GM23338 (cell line): ENCODE results near the gene ART1. TPM values are rescaled to one million over a fixed set of nuclear protein-coding genes. Genes with fewer than 3 reads are reported as not detected.

Experiments used
- ATAC-seq: fragments of 200-7000 bp; cut with Tn5 transposase; 3 replicates; pipeline ENCODE4 v1.9.1; 2020
- DNase-seq: peaks from one replicate; pipeline ENCODE4 v3.0.0-alpha.2; 2015; ENCODE audit warnings: low spot score
- H2AFZ ChIP-seq: fragments of 200-600 bp; sonication (generic); 2 replicates; pipeline ENCODE4 v1.8.0; 2016; ENCODE audit warnings: antibody characterized with exemption, mild to moderate bottlenecking, moderate library complexity
- H3F3A ChIP-seq: fragments of 200-600 bp; sonication (generic); replicated peaks from 2 replicates; pipeline ENCODE4 v1.8.0; 2017; ENCODE audit warnings: antibody characterized with exemption, mixed run types, low read depth
- H3K27ac ChIP-seq: fragments of 200-600 bp; sonication (generic); 2 replicates; pipeline ENCODE4 v1.6.1; 2016; ENCODE audit warnings: low read depth
- H3K27me3 ChIP-seq: fragments of 200-600 bp; sonication (generic); 2 replicates; pipeline ENCODE4 v1.8.0; 2016; ENCODE audit warnings: mild to moderate bottlenecking, mixed run types, moderate library complexity; ENCODE audit not compliant: insufficient read depth
- H3K36me3 ChIP-seq: fragments of 200-600 bp; sonication (generic); 2 replicates; pipeline ENCODE4 v1.8.0; 2016; ENCODE audit warnings: mild to moderate bottlenecking; ENCODE audit not compliant: insufficient read depth
- H3K4me1 ChIP-seq: fragments of 200-600 bp; sonication (generic); 2 replicates; pipeline ENCODE4 v1.8.0; 2016; ENCODE audit warnings: mild to moderate bottlenecking, moderate library complexity; ENCODE audit not compliant: insufficient read depth
- H3K4me2 ChIP-seq: fragments of 200-600 bp; sonication (generic); 2 replicates; pipeline ENCODE4 v1.7.1; 2017; ENCODE audit warnings: mixed run types
- H3K4me3 ChIP-seq: fragments of 200-600 bp; sonication (generic); 2 replicates; pipeline ENCODE4 v1.6.1; 2016; ENCODE audit warnings: mixed run types
- H3K79me2 ChIP-seq: fragments of 200-600 bp; sonication (generic); replicated peaks from 2 replicates; pipeline ENCODE4 v1.8.0; 2017; ENCODE audit warnings: mild to moderate bottlenecking; ENCODE audit not compliant: insufficient read depth
- H3K9me2 ChIP-seq: fragments of 200-600 bp; sonication (generic); 2 replicates; pipeline ENCODE4 v1.8.0; 2017; ENCODE audit not compliant: insufficient read depth
- H4K20me1 ChIP-seq: fragments of 200-600 bp; sonication (generic); replicated peaks from 2 replicates; pipeline ENCODE4 v1.8.0; 2017; ENCODE audit warnings: mild to moderate bottlenecking; ENCODE audit not compliant: insufficient read depth
- H3K27ac Mint-ChIP-seq: 2 replicates; pipeline ENCODE4 v1.8.0; 2020; ENCODE audit warnings: inconsistent platforms, mild to moderate bottlenecking, moderate library complexity, mixed read lengths
- H3K27me3 Mint-ChIP-seq: 3 replicates; pipeline ENCODE4 v1.8.0; 2022; ENCODE audit warnings: low read depth, mild to moderate bottlenecking, moderate library complexity, mixed read lengths, inconsistent platforms; ENCODE audit not compliant: insufficient read depth, poor library complexity
- H3K36me3 Mint-ChIP-seq: 3 replicates; pipeline ENCODE4 v1.8.0; 2021; ENCODE audit warnings: low read depth, mild to moderate bottlenecking, inconsistent platforms, moderate library complexity, mixed read lengths
- H3K4me1 Mint-ChIP-seq: 3 replicates; pipeline ENCODE4 v1.8.0; 2020; ENCODE audit warnings: mild to moderate bottlenecking, inconsistent platforms, mixed read lengths
- H3K4me3 Mint-ChIP-seq: 3 replicates; pipeline ENCODE4 v1.8.0; 2021; ENCODE audit warnings: moderate library complexity, mild to moderate bottlenecking, inconsistent platforms, mixed read lengths
- H3K9me3 Mint-ChIP-seq: 3 replicates; pipeline ENCODE4 v1.8.0; 2020; ENCODE audit warnings: moderate library complexity, mild to moderate bottlenecking, inconsistent platforms, mixed read lengths
- CREB1 ChIP-seq: fragments of 250-450 bp; sonication (Bioruptor Pico); IDR thresholded peaks from 2 replicates; pipeline ENCODE4 v1.5.0; 2020; ENCODE audit warnings: low read depth, mild to moderate bottlenecking, moderate library complexity
- ETS1 ChIP-seq: IDR thresholded peaks from 2 replicates; pipeline ENCODE4 v1.6.1; 2016; ENCODE audit warnings: antibody characterized with exemption
- EZH2 ChIP-seq: fragments of 200-600 bp; sonication (generic); IDR thresholded peaks from one replicate; pipeline ENCODE4 v1.8.0; 2017; ENCODE audit warnings: antibody characterized with exemption, mild to moderate bottlenecking, low read depth; ENCODE audit not compliant: unreplicated experiment
- EZH2phosphoT487 ChIP-seq: fragments of 200-600 bp; sonication (generic); IDR thresholded peaks from one replicate; pipeline ENCODE4 v1.8.1; 2018; ENCODE audit warnings: antibody characterized with exemption; ENCODE audit not compliant: unreplicated experiment
- JUNB ChIP-seq: IDR thresholded peaks from one replicate; pipeline ENCODE4 v1.6.1; 2016; ENCODE audit warnings: antibody characterized with exemption; ENCODE audit not compliant: unreplicated experiment
- NANOG ChIP-seq: IDR thresholded peaks from 2 replicates; pipeline ENCODE4 v1.6.1; 2016; ENCODE audit warnings: antibody characterized with exemption, borderline replicate concordance
- POLR2AphosphoS5 ChIP-seq: IDR thresholded peaks from 2 replicates; pipeline ENCODE4 v1.6.1; 2016; ENCODE audit warnings: antibody characterized with exemption, low read depth
- STAT1 ChIP-seq: IDR thresholded peaks from one replicate; pipeline ENCODE4 v1.6.1; 2016; ENCODE audit warnings: antibody characterized with exemption; ENCODE audit not compliant: unreplicated experiment
- ZNF114 ChIP-seq: fragments of 250-450 bp; sonication (Bioruptor Pico); IDR thresholded peaks from 2 replicates; pipeline ENCODE4 v1.5.0; 2020; ENCODE audit warnings: mild to moderate bottlenecking, moderate library complexity
- ZNF331 ChIP-seq: fragments of 250-450 bp; sonication (Bioruptor Pico); IDR thresholded peaks from 2 replicates; pipeline ENCODE4 v1.5.0; 2020; ENCODE audit warnings: low read depth, mild to moderate bottlenecking, moderate library complexity
- polyA plus RNA-seq: library from polyadenylated mRNA; unstranded; fragments of >200 nt; fragmentation: Nextera tagmentation; extraction: Ambion mirVana; gene quantifications from 2 replicates; pipeline ENCODE4 v1.2.1, GENCODE V29; 2016
- total RNA-seq: library from RNA; depleted of rRNA; stranded (reverse); fragments of >200 nt; shearing (Covaris generic); gene quantifications from 2 replicates; pipeline ENCODE4 v1.2.3, GENCODE V29; 2014
- TF ChIP-seq, protein P1 (sequence below): fragments of 250-450 bp; sonication (Bioruptor Pico); IDR thresholded peaks from 2 replicates; pipeline ENCODE4 v1.5.0; 2020; ENCODE audit warnings: mild to moderate bottlenecking, moderate library complexity
- TF ChIP-seq, protein P2 (sequence below): IDR thresholded peaks from one replicate; pipeline ENCODE4 v1.6.1; 2018; ENCODE audit warnings: antibody characterized with exemption; ENCODE audit not compliant: unreplicated experiment
- TF ChIP-seq, protein P3 (sequence below), 2 experiments: fragments of 200-600 bp in 1 of 2; sonication (generic) in 1 of 2; conservative IDR thresholded peaks; 2 replicates each; pipeline versions ENCODE4 v1.5.1 to v1.6.1; 2016 to 2017; ENCODE audit warnings: antibody characterized with exemption in 2 of 2, low read depth in 2 of 2, mild to moderate bottlenecking in 2 of 2, moderate library complexity in 1 of 2

The ART1 gene
- total and polyA plus RNA-seq, 2 experiments from 2014 or later, result not detected

DNA sequence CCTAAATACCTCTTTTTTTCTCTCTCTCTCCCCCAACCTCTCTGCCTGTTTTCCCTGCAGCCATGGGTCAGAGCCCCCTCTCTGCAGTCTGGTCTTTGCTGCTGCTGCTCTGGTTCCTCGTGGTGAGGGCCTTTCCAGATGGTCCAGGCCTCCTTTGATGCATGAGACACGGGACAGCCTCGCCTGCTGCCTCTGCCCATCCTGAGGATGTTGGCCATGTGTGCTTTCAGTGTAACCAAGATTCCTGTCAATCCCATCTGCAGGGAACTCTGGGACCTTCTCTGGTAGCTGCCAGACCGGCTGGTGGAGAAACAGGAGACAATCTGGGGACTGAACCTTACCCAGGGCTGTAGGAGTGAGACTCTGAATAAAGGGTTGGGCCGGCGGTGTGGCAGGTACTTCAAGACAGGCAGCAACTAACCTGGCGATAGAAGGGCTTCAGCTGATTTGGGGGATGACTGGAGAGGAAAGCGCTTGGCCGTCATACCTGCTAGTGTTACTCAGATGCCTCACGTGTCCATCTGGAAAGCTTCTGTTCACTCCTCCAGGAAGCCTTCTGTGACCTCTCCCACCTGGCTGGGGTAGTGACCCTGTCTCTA, 19.2 kb downstream of the ART1 start:
- Mint-ChIP-seq H3K4me1 (no peaks in the 10 kb centered on the region), H3K9me3 (no peaks in the 10 kb centered on the region), H3K27me3 (peaks cover 8% of the 10 kb centered on the region), H3K4me3 (no peak overlapping the region), H3K36me3 (peaks cover 15% of the 10 kb centered on the region), H3K27ac (no peak overlapping the region)
- Histone ChIP-seq H3K79me2 (no peaks in the 10 kb centered on the region), H4K20me1 (no peaks in the 10 kb centered on the region), H3K4me1 (no peaks in the 10 kb centered on the region), H3K36me3 (no peaks in the 10 kb centered on the region), H3K9me2 (peaks cover 4% of the 10 kb centered on the region; the same call in 1 of the 2 replicates), H3K27me3 (no peaks in the 10 kb centered on the region), H3K4me3 (no peak overlapping the region), H2AFZ (no peak overlapping the region), H3K27ac (no peak overlapping the region), H3F3A (no peaks in the 10 kb centered on the region), H3K4me2 (no peak overlapping the region)
- DNase-seq (no peak), ATAC-seq (no peak)
- TF ChIP-seq, protein P1, sequence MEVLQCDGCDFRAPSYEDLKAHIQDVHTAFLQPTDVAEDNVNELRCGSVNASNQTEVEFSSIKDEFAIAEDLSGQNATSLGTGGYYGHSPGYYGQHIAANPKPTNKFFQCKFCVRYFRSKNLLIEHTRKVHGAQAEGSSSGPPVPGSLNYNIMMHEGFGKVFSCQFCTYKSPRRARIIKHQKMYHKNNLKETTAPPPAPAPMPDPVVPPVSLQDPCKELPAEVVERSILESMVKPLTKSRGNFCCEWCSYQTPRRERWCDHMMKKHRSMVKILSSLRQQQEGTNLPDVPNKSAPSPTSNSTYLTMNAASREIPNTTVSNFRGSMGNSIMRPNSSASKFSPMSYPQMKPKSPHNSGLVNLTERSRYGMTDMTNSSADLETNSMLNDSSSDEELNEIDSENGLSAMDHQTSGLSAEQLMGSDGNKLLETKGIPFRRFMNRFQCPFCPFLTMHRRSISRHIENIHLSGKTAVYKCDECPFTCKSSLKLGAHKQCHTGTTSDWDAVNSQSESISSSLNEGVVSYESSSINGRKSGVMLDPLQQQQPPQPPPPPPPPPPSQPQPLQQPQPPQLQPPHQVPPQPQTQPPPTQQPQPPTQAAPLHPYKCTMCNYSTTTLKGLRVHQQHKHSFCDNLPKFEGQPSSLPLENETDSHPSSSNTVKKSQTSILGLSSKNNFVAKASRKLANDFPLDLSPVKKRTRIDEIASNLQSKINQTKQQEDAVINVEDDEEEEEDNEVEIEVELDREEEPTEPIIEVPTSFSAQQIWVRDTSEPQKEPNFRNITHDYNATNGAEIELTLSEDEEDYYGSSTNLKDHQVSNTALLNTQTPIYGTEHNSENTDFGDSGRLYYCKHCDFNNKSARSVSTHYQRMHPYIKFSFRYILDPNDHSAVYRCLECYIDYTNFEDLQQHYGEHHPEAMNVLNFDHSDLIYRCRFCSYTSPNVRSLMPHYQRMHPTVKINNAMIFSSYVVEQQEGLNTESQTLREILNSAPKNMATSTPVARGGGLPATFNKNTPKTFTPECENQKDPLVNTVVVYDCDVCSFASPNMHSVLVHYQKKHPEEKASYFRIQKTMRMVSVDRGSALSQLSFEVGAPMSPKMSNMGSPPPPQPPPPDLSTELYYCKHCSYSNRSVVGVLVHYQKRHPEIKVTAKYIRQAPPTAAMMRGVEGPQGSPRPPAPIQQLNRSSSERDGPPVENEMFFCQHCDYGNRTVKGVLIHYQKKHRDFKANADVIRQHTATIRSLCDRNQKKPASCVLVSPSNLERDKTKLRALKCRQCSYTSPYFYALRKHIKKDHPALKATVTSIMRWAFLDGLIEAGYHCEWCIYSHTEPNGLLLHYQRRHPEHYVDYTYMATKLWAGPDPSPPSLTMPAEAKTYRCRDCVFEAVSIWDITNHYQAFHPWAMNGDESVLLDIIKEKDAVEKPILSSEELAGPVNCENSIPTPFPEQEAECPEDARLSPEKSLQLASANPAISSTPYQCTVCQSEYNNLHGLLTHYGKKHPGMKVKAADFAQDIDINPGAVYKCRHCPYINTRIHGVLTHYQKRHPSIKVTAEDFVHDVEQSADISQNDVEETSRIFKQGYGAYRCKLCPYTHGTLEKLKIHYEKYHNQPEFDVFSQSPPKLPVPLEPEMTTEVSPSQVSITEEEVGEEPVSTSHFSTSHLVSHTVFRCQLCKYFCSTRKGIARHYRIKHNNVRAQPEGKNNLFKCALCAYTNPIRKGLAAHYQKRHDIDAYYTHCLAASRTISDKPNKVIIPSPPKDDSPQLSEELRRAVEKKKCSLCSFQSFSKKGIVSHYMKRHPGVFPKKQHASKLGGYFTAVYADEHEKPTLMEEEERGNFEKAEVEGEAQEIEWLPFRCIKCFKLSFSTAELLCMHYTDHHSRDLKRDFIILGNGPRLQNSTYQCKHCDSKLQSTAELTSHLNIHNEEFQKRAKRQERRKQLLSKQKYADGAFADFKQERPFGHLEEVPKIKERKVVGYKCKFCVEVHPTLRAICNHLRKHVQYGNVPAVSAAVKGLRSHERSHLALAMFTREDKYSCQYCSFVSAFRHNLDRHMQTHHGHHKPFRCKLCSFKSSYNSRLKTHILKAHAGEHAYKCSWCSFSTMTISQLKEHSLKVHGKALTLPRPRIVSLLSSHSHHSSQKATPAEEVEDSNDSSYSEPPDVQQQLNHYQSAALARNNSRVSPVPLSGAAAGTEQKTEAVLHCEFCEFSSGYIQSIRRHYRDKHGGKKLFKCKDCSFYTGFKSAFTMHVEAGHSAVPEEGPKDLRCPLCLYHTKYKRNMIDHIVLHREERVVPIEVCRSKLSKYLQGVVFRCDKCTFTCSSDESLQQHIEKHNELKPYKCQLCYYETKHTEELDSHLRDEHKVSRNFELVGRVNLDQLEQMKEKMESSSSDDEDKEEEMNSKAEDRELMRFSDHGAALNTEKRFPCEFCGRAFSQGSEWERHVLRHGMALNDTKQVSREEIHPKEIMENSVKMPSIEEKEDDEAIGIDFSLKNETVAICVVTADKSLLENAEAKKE (CRISPR knock-in tag), result no peak
- TF ChIP-seq ETS1 (no peak), CREB1 (CRISPR knock-in tag) (no peak), POLR2AphosphoS5 (no peak), EZH2phosphoT487 (no peak), ZNF114 (no peak), JUNB (no peak), NANOG (no peak), ZNF331 (no peak), EZH2 (no peak), STAT1 (no peak)
- TF ChIP-seq, protein P2, sequence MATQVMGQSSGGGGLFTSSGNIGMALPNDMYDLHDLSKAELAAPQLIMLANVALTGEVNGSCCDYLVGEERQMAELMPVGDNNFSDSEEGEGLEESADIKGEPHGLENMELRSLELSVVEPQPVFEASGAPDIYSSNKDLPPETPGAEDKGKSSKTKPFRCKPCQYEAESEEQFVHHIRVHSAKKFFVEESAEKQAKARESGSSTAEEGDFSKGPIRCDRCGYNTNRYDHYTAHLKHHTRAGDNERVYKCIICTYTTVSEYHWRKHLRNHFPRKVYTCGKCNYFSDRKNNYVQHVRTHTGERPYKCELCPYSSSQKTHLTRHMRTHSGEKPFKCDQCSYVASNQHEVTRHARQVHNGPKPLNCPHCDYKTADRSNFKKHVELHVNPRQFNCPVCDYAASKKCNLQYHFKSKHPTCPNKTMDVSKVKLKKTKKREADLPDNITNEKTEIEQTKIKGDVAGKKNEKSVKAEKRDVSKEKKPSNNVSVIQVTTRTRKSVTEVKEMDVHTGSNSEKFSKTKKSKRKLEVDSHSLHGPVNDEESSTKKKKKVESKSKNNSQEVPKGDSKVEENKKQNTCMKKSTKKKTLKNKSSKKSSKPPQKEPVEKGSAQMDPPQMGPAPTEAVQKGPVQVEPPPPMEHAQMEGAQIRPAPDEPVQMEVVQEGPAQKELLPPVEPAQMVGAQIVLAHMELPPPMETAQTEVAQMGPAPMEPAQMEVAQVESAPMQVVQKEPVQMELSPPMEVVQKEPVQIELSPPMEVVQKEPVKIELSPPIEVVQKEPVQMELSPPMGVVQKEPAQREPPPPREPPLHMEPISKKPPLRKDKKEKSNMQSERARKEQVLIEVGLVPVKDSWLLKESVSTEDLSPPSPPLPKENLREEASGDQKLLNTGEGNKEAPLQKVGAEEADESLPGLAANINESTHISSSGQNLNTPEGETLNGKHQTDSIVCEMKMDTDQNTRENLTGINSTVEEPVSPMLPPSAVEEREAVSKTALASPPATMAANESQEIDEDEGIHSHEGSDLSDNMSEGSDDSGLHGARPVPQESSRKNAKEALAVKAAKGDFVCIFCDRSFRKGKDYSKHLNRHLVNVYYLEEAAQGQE, result no peak
- TF ChIP-seq, protein P3, sequence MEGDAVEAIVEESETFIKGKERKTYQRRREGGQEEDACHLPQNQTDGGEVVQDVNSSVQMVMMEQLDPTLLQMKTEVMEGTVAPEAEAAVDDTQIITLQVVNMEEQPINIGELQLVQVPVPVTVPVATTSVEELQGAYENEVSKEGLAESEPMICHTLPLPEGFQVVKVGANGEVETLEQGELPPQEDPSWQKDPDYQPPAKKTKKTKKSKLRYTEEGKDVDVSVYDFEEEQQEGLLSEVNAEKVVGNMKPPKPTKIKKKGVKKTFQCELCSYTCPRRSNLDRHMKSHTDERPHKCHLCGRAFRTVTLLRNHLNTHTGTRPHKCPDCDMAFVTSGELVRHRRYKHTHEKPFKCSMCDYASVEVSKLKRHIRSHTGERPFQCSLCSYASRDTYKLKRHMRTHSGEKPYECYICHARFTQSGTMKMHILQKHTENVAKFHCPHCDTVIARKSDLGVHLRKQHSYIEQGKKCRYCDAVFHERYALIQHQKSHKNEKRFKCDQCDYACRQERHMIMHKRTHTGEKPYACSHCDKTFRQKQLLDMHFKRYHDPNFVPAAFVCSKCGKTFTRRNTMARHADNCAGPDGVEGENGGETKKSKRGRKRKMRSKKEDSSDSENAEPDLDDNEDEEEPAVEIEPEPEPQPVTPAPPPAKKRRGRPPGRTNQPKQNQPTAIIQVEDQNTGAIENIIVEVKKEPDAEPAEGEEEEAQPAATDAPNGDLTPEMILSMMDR (conservative IDR thresholded peaks at IDR 0.05; ENCODE audit: low read depth in 2 of 2), result no peak
